Duodenal mucosa (tissue), 2 donors: Measurements from ENCODE around the gene OGFR.

Experiments
- H3K27ac ChIP-seq: one replicate; pipeline ENCODE4 v1.7.0; 2013; ENCODE audit warnings: low read depth, low read length
- H3K27me3 ChIP-seq, 2 donors: one replicate each; pipeline ENCODE4 v1.7.0; 2013; ENCODE audit warnings: low read length in 2 of 2, control low read depth in 1 of 2; ENCODE audit not compliant: insufficient read depth in 2 of 2, control insufficient read depth in 1 of 2
- H3K36me3 ChIP-seq, 2 donors: one replicate each; pipeline ENCODE4 v1.7.0; 2013; ENCODE audit warnings: low read length in 2 of 2, control low read depth in 1 of 2; ENCODE audit not compliant: insufficient read depth in 2 of 2, control insufficient read depth in 1 of 2
- H3K4me1 ChIP-seq, 2 donors: one replicate each; pipeline ENCODE4 v1.7.0; 2013; ENCODE audit warnings: low read length in 2 of 2, control low read depth in 1 of 2; ENCODE audit not compliant: insufficient read depth in 2 of 2, control insufficient read depth in 1 of 2
- H3K4me3 ChIP-seq, 2 donors: one replicate each; pipeline ENCODE4 v1.7.0; 2013; ENCODE audit warnings: low read length in 2 of 2, low read depth in 1 of 2
- H3K9ac ChIP-seq, 2 donors: one replicate each; pipeline ENCODE4 v1.7.0; 2013; ENCODE audit warnings: low read length in 2 of 2, low read depth in 1 of 2
- H3K9me3 ChIP-seq, 2 donors: one replicate each; pipeline ENCODE4 v1.7.0; 2013; ENCODE audit warnings: low read length in 2 of 2, control low read depth in 1 of 2; ENCODE audit not compliant: control insufficient read depth in 1 of 2

The OGFR gene

GRCh38 chr20:62814060-62814708 is 9.5 kb downstream of the OGFR start:
- Histone ChIP-seq H3K4me1 (peaks cover 9 to 26% of the 10 kb centered on the region in 2 donors), H3K9me3 (no peaks in the 10 kb centered on the region), H3K9ac (no peak overlapping the region), H3K4me3 (no peak overlapping the region), H3K27ac (no peak overlapping the region), H3K36me3 (peaks cover 18 to 31% of the 10 kb centered on the region in 2 donors), H3K27me3 (peaks cover 34 to 40% of the 10 kb centered on the region in 2 donors)

- peaks cover 14 to 26% of the 10 kb centered on the region in 2 donors for H3K4me1 ChIP-seq
- no peaks in the 10 kb centered on the region for H3K9me3 ChIP-seq
- H3K27me3 ChIP-seq, result peaks cover 34 to 40% of the 10 kb centered on the region in 2 donors
- H3K36me3 ChIP-seq, result peaks cover 13 to 26% of the 10 kb centered on the region in 2 donors
- H3K4me3 ChIP-seq, result no peak overlapping the region
- H3K9ac ChIP-seq, result no peak overlapping the region
- H3K27ac ChIP-seq, result no peak overlapping the region
Measured at GRCh38 chr20:62814709-62815065, 10.1 kb downstream of the OGFR start.

- Histone ChIP-seq H3K9ac (no peak overlapping the region), H3K27me3 (peaks cover 34 to 40% of the 10 kb centered on the region in 2 donors), H3K4me1 (peaks cover 15 to 26% of the 10 kb centered on the region in 2 donors), H3K36me3 (peaks cover 7 to 19% of the 10 kb centered on the region in 2 donors), H3K27ac (no peak overlapping the region), H3K4me3 (no peak overlapping the region), H3K9me3 (no peaks in the 10 kb centered on the region)
Measured at GRCh38 chr20:62815066-62815991, 10.7 kb downstream of the OGFR start.

GRCh38 chr20:62816031-62816883 is 11.6 kb downstream of the OGFR start:
- H3K4me1 ChIP-seq, result peaks cover 15 to 26% of the 10 kb centered on the region in 2 donors
- peaks cover 37 to 40% of the 10 kb centered on the region in 2 donors for H3K27me3 ChIP-seq
- H3K9me3 ChIP-seq, result no peaks in the 10 kb centered on the region
- H3K4me3 ChIP-seq, result peak overlapping the region in 1 of 2 donors; percentile 16
- peaks cover 3 to 12% of the 10 kb centered on the region in 2 donors for H3K36me3 ChIP-seq
- H3K9ac ChIP-seq, result no peak overlapping the region
- no peak overlapping the region for H3K27ac ChIP-seq

- peaks cover 15 to 26% of the 10 kb centered on the region in 2 donors for H3K4me1 ChIP-seq
- peaks cover 37 to 40% of the 10 kb centered on the region in 2 donors for H3K27me3 ChIP-seq
- H3K36me3 ChIP-seq, result peaks cover 0 to 5% of the 10 kb centered on the region in 2 donors
- no peak within 1 kb of the TSS for H3K9ac ChIP-seq
- H3K4me3 ChIP-seq, result peak within 1 kb of the TSS in 1 of 2 donors; percentile 16
- H3K9me3 ChIP-seq, result no peaks in the 10 kb centered on the region
- no peak within 1 kb of the TSS for H3K27ac ChIP-seq
Measured at GRCh38 chr20:62816884-62817873, 12.5 kb downstream of the OGFR start, which contains the start of gene COL9A3. TSS of gene COL9A3 (plus strand) at chr20:62817050. CDS start at chr20:62817065, 15 bp downstream.

- H3K36me3 ChIP-seq, result no peaks in the 10 kb centered on the region
- H3K9me3 ChIP-seq, result no peaks in the 10 kb centered on the region
- no peak overlapping the region for H3K4me3 ChIP-seq
- no peak overlapping the region for H3K27ac ChIP-seq
- peaks cover 37 to 40% of the 10 kb centered on the region in 2 donors for H3K27me3 ChIP-seq
- peaks cover 15 to 26% of the 10 kb centered on the region in 2 donors for H3K4me1 ChIP-seq
- H3K9ac ChIP-seq, result no peak overlapping the region
Measured at GRCh38 chr20:62817975-62818591, 13.4 kb downstream of the OGFR start.

- no peak overlapping the region for H3K9ac ChIP-seq
- H3K9me3 ChIP-seq, result no peaks in the 10 kb centered on the region
- H3K36me3 ChIP-seq, result no peaks in the 10 kb centered on the region
- H3K4me1 ChIP-seq, result peaks cover 15 to 26% of the 10 kb centered on the region in 2 donors
- H3K27me3 ChIP-seq, result peaks cover 37 to 40% of the 10 kb centered on the region in 2 donors
- no peak overlapping the region for H3K4me3 ChIP-seq
- H3K27ac ChIP-seq, result no peak overlapping the region
Measured at GRCh38 chr20:62818592-62819493, 14.2 kb downstream of the OGFR start.

- no peak overlapping the region for H3K9ac ChIP-seq
- peaks cover 21 to 32% of the 10 kb centered on the region in 2 donors for H3K4me1 ChIP-seq
- H3K4me3 ChIP-seq, result no peak overlapping the region
- no peaks in the 10 kb centered on the region for H3K9me3 ChIP-seq
- no peak overlapping the region for H3K27ac ChIP-seq
- no peaks in the 10 kb centered on the region for H3K36me3 ChIP-seq
- peaks cover 35% of the 10 kb centered on the region in 2 donors for H3K27me3 ChIP-seq
Measured at GRCh38 chr20:62819494-62820174, 15.0 kb downstream of the OGFR start.
